B cell (primary cell): Measurements from ENCODE around the gene MGAT5. TPM values are rescaled to one million over a fixed set of nuclear protein-coding genes. Genes with fewer than 3 reads are reported as not detected.

Experiments used
- ATAC-seq: fragments of 200-7000 bp; cut with Tn5 transposase; one replicate; pipeline ENCODE4 v1.10.0; 2021; ENCODE audit warnings: low read depth, mild to moderate bottlenecking, moderate number of reproducible peaks, moderate library complexity
- CTCF ChIA-PET: fragments of 350-600 bp; sonication (Branson Sonifier 250); formaldehyde crosslinking; loops from one replicate; lab custom pipeline; 2021; ENCODE audit warnings: antibody characterized with exemption, inconsistent platforms; lab: Charles Lee
- POLR2A ChIA-PET: fragments of 350-600 bp; sonication (Branson Sonifier 250); formaldehyde crosslinking; loops from one replicate; lab custom pipeline; 2021; ENCODE audit warnings: antibody characterized with exemption; lab: Charles Lee
- DNase-seq: peaks from one replicate; pipeline ENCODE4 v3.0.0; 2013
- H2AFZ ChIP-seq: 2 replicates; pipeline ENCODE4 v1.6.1; 2012; ENCODE audit warnings: mild to moderate bottlenecking, low read depth, low read length; ENCODE audit not compliant: insufficient read depth, poor library complexity, severe bottlenecking
- H3K27ac ChIP-seq, 2 donors: 1 replicate in 1 of 2; 2 replicates in 1 of 2; pipeline ENCODE4 v1.5.1; 2012 to 2013; ENCODE audit warnings: low read length in 2 of 2, mild to moderate bottlenecking in 2 of 2, moderate library complexity in 1 of 2
- H3K27me3 ChIP-seq, 4 experiments: fragments of 200-600 bp in 1 of 4; sonication (generic) in 1 of 4; replicated peaks in 1 of 4; 1 replicate in 2 of 4; 2 replicates in 2 of 4; pipeline versions ENCODE4 v1.6.1 to v1.7.0; 2013 to 2016; ENCODE audit warnings: low read length in 3 of 4, mild to moderate bottlenecking in 2 of 4, mixed read lengths in 1 of 4, moderate library complexity in 1 of 4; ENCODE audit not compliant: insufficient read depth in 4 of 4, control insufficient read depth in 3 of 4; ENCODE audit errors: control extremely low read depth in 1 of 4
- H3K36me3 ChIP-seq, 2 experiments: replicated peaks in 1 of 2; 1 replicate in 1 of 2; 2 replicates in 1 of 2; pipeline versions ENCODE4 v1.6.1 to v1.7.1; 2013; ENCODE audit warnings: low read length in 1 of 2; ENCODE audit not compliant: insufficient read depth in 2 of 2, control insufficient read depth in 1 of 2; ENCODE audit errors: control extremely low read depth in 1 of 2, extremely low read depth in 1 of 2
- H3K4me1 ChIP-seq, 2 donors: fragments of 200-600 bp in 1 of 2; sonication (generic) in 1 of 2; 1 replicate in 1 of 2; 2 replicates in 1 of 2; pipeline versions ENCODE4 v1.5.1 to v1.6.1; 2013 to 2017; ENCODE audit warnings: low read length in 2 of 2; ENCODE audit not compliant: control insufficient read depth in 2 of 2, insufficient read depth in 2 of 2
- H3K4me2 ChIP-seq: replicated peaks from 2 replicates; pipeline ENCODE3; 2012; ENCODE audit warnings: mild to moderate bottlenecking, low read depth, low read length; ENCODE audit not compliant: poor library complexity, severe bottlenecking
- H3K4me3 ChIP-seq, 5 experiments: fragments of 200-600 bp in 1 of 5; sonication (generic) in 1 of 5; 1 replicate in 3 of 5; 2 replicates in 2 of 5; pipeline versions ENCODE4 v1.5.1 to v1.7.0; 2011 to 2016; ENCODE audit warnings: low read length in 4 of 5, mild to moderate bottlenecking in 4 of 5, low read depth in 2 of 5, control low read depth in 1 of 5, moderate library complexity in 1 of 5; ENCODE audit not compliant: insufficient read depth in 1 of 5; ENCODE audit errors: control extremely low read depth in 1 of 5, extremely low read depth in 1 of 5
- H3K79me2 ChIP-seq: fragments of 200-600 bp; sonication (generic); one replicate; pipeline ENCODE4 v1.6.0; 2016; ENCODE audit warnings: low read length; ENCODE audit not compliant: control insufficient read depth, insufficient read depth
- H3K9ac ChIP-seq: fragments of 200-600 bp; sonication (generic); 2 replicates; pipeline ENCODE4 v1.6.1; 2017; ENCODE audit warnings: mild to moderate bottlenecking, low read length, moderate library complexity
- H3K9me3 ChIP-seq, 3 donors: one replicate each; pipeline versions ENCODE4 v1.6.1 to v1.7.1; 2013; ENCODE audit warnings: low read length in 2 of 3; ENCODE audit not compliant: control insufficient read depth in 2 of 3, insufficient read depth in 1 of 3; ENCODE audit errors: control extremely low read depth in 1 of 3
- H4K20me1 ChIP-seq: 2 replicates; pipeline ENCODE4 v1.6.0; 2012; ENCODE audit warnings: mild to moderate bottlenecking, low read length; ENCODE audit not compliant: insufficient read depth, control insufficient read depth, poor library complexity, severe bottlenecking
- H3K27ac Mint-ChIP-seq: one replicate; pipeline ENCODE4 v1.8.0; 2021; ENCODE audit warnings: mixed read lengths
- H3K27me3 Mint-ChIP-seq: one replicate; pipeline ENCODE4 v1.8.0; 2021; ENCODE audit warnings: mixed read lengths
- H3K4me1 Mint-ChIP-seq: one replicate; pipeline ENCODE4 v1.8.0; 2021; ENCODE audit warnings: mixed read lengths
- H3K4me3 Mint-ChIP-seq: one replicate; pipeline ENCODE4 v1.8.0; 2021; ENCODE audit warnings: mixed read lengths
- H3K9me3 Mint-ChIP-seq: one replicate; pipeline ENCODE4 v1.8.0; 2022; ENCODE audit warnings: mixed read lengths; ENCODE audit not compliant: insufficient read depth
- CTCF ChIP-seq: fragments of 200-600 bp; IDR thresholded peaks from one replicate; pipeline ENCODE4 v1.8.0; 2022; ENCODE audit warnings: antibody characterized with exemption, mild to moderate bottlenecking
- EZH2 ChIP-seq: IDR thresholded peaks from 2 replicates; pipeline ENCODE4 v1.6.1; 2012; ENCODE audit warnings: borderline replicate concordance, low read depth, mild to moderate bottlenecking, moderate library complexity, low read length; ENCODE audit not compliant: insufficient read depth, poor library complexity, severe bottlenecking
- WGBS: methylation state at CpG from one replicate; pipeline ENCODE4 v1.1.5; 2013; ENCODE audit warnings: missing lambda C conversion rate; ENCODE audit not compliant: insufficient coverage; 5-methylcytosine and 5-hydroxymethylcytosine counted together
- intact Hi-C: fragments of 100-400 bp; cut with micrococcal nuclease; formaldehyde crosslinking; loops from one replicate; pipeline ENCODE4 v1.10.0; 2022
- polyA plus RNA-seq: library from polyadenylated mRNA; depleted of rRNA; stranded (reverse); fragments of >200 nt; gene quantifications from 2 replicates; pipeline ENCODE4 v1.2.3, GENCODE V29; 2012
- total RNA-seq, 2 donors: library from RNA; stranded (reverse); fragments of 120-200 nt in 1 of 2; gene quantifications; 1 replicate in 1 of 2; 2 replicates in 1 of 2; pipeline versions ENCODE4 v1.2.3 to v1.2.4, GENCODE V29; 2013 to 2022

MGAT5 gene
- total and polyA plus RNA-seq, 2 donors (not counting 1 experiment from before 2014, with no cell fraction given), result 27.2 to 184 TPM

- Histone ChIP-seq H3K4me3 (peak overlapping the region in 1 of 5 experiments; percentile 29), H3K4me1 (peaks cover 90 to 95% of the 10 kb centered on the region in 2 donors), H3K4me2 (peak overlapping the region; percentile 59), H3K9ac (peak overlapping the region; percentile 15), H3K36me3 (no peaks in the 10 kb centered on the region), H3K27me3 (no peaks in the 10 kb centered on the region), H4K20me1 (no peaks in the 10 kb centered on the region), H2AFZ (no peak overlapping the region), H3K79me2 (peaks cover 100% of the 10 kb centered on the region), H3K9me3 (no peaks in the 10 kb centered on the region), H3K27ac (peak overlapping the region; percentile 50 to 83)
- 96% methylated on average over 3 of the region's 7 CpGs for WGBS
- no peak for ATAC-seq
- peak overlapping the region; percentile 83 for H3K27ac Mint-ChIP-seq
- no peaks in the 10 kb centered on the region for H3K27me3 Mint-ChIP-seq
- ChIA-PET POLR2A (interaction anchor here (0.6 to 1.7 kb wide), 4 partner anchors 10 to 128 kb away, joined by 3 to 14 read pairs (median 6); no protein-coding TSS in a partner anchor), CTCF (interaction anchor here (0.6 to 9.5 kb wide), 55 partner anchors 9 to 359 kb away, joined by 3 to 197 read pairs (median 6); partner anchors contain the start of gene MGAT5)
- no peak for TF ChIP-seq EZH2
- TF ChIP-seq CTCF, result no peak
- peak overlapping the region; percentile 76 for H3K4me3 Mint-ChIP-seq
- peak; percentile 36 for DNase-seq
- intact Hi-C loops, result loop anchor here (2.0 kb wide), 1 partner anchor 14 kb away; no protein-coding TSS in a partner anchor
- H3K4me1 Mint-ChIP-seq, result peaks cover 95% of the 10 kb centered on the region
- H3K9me3 Mint-ChIP-seq, result no peaks in the 10 kb centered on the region
These were observed 7.6 kb upstream of the MGAT5 start for GRCh38 chr2:134246154-134246874.

- ATAC-seq, result peak; percentile 19
- H3K4me1 ChIP-seq, result peaks cover 99 to 100% of the 10 kb centered on the region in 2 donors
- peak overlapping the region; percentile 4 for H3K9ac ChIP-seq
- POLR2A ChIA-PET, result no interaction called here
- peak overlapping the region; percentile 79 for H3K27ac Mint-ChIP-seq
- H2AFZ ChIP-seq, result no peak overlapping the region
- no peaks in the 10 kb centered on the region for H3K9me3 ChIP-seq
- CTCF ChIA-PET, result interaction anchor here (0.6 to 2.6 kb wide), 7 partner anchors 13 to 360 kb away, joined by 3 to 10 read pairs (median 5); no protein-coding TSS in a partner anchor
- no peak overlapping the region for H3K4me3 ChIP-seq
- intact Hi-C loops, result loop anchor here (2.0 kb wide), 1 partner anchor 15 kb away; no protein-coding TSS in a partner anchor
- H3K4me3 Mint-ChIP-seq, result peak overlapping the region; percentile 60
- H3K27me3 ChIP-seq, result no peaks in the 10 kb centered on the region
- WGBS, result no CpG with 5 or more reads among the region's 1 CpG
- H3K27me3 Mint-ChIP-seq, result no peaks in the 10 kb centered on the region
- peaks cover 100% of the 10 kb centered on the region for H3K79me2 ChIP-seq
- H3K27ac ChIP-seq, result peak overlapping the region; percentile 43 to 83
- no peaks in the 10 kb centered on the region for H3K36me3 ChIP-seq
- H3K9me3 Mint-ChIP-seq, result no peaks in the 10 kb centered on the region
- peak; percentile 50 for DNase-seq
- peaks cover 95% of the 10 kb centered on the region for H3K4me1 Mint-ChIP-seq
- no peak for TF ChIP-seq CTCF
- TF ChIP-seq EZH2, result no peak
- H3K4me2 ChIP-seq, result peak overlapping the region; percentile 59
- no peaks in the 10 kb centered on the region for H4K20me1 ChIP-seq
These were observed 6.2 kb upstream of the MGAT5 start for GRCh38 chr2:134247679-134248078.
